Measurements from ENCODE around the gene TRRAP.

The TRRAP gene

GRCh38 chr7:98892609-98893008 is 14.3 kb downstream of the TRRAP start:
- DNase-seq (ENCODE audit: low read depth in 4 of 4, low spot score in 1 of 4): no peak

- no peak for DNase-seq (ENCODE audit: low read depth in 4 of 4, low spot score in 1 of 4)
Measured at GRCh38 chr7:98899816-98900215, 21.5 kb downstream of the TRRAP start.

GRCh38 chr7:98900815-98901214 is 22.5 kb downstream of the TRRAP start:
- no peak for DNase-seq (ENCODE audit: low read depth in 4 of 4, low spot score in 1 of 4)

- DNase-seq (ENCODE audit: low read depth in 4 of 4, low spot score in 1 of 4): no peak
Measured at GRCh38 chr7:98902523-98902922, 24.2 kb downstream of the TRRAP start.

- DNase-seq (ENCODE audit: low read depth in 4 of 4, low spot score in 1 of 4): no peak
Measured at GRCh38 chr7:98903246-98903645, 24.9 kb downstream of the TRRAP start.

GRCh38 chr7:98907570-98907969 is 29.2 kb downstream of the TRRAP start:
- no peak for DNase-seq (ENCODE audit: low read depth in 4 of 4, low spot score in 1 of 4)

GRCh38 chr7:98908585-98908984 is 30.3 kb downstream of the TRRAP start:
- DNase-seq (ENCODE audit: low read depth in 4 of 4, low spot score in 1 of 4): no peak

GRCh38 chr7:98909487-98909886 is 31.2 kb downstream of the TRRAP start:
- no peak for DNase-seq (ENCODE audit: low read depth in 4 of 4, low spot score in 1 of 4)

- no peak for DNase-seq (ENCODE audit: low read depth in 4 of 4, low spot score in 1 of 4)
Measured at GRCh38 chr7:98910427-98910826, 32.1 kb downstream of the TRRAP start.

- no peak for DNase-seq (ENCODE audit: low read depth in 4 of 4, low spot score in 1 of 4)
Measured at GRCh38 chr7:98911916-98912315, 33.6 kb downstream of the TRRAP start.

GRCh38 chr7:98913026-98913425 is 34.7 kb downstream of the TRRAP start:
- no peak for DNase-seq (ENCODE audit: low read depth in 4 of 4, low spot score in 1 of 4)

GRCh38 chr7:98913612-98914011 is 35.3 kb downstream of the TRRAP start:
- DNase-seq (ENCODE audit: low read depth in 4 of 4, low spot score in 1 of 4): no peak

GRCh38 chr7:98917331-98917730 is 39.0 kb downstream of the TRRAP start:
- no peak for DNase-seq (ENCODE audit: low read depth in 4 of 4, low spot score in 1 of 4)

- no peak for DNase-seq (ENCODE audit: low read depth in 4 of 4, low spot score in 1 of 4)
Measured at GRCh38 chr7:98921608-98922372, 43.5 kb downstream of the TRRAP start.

GRCh38 chr7:98922392-98923187 is 44.3 kb downstream of the TRRAP start:
- no peak for DNase-seq (ENCODE audit: low read depth in 4 of 4, low spot score in 1 of 4)

GRCh38 chr7:98923512-98923911 is 45.2 kb downstream of the TRRAP start:
- no peak for DNase-seq (ENCODE audit: low read depth in 4 of 4, low spot score in 1 of 4)

GRCh38 chr7:98927125-98927524 is 48.8 kb downstream of the TRRAP start:
- no peak for DNase-seq (ENCODE audit: low read depth in 4 of 4, low spot score in 1 of 4)

- DNase-seq (ENCODE audit: low read depth in 4 of 4, low spot score in 1 of 4): no peak
Measured at GRCh38 chr7:98930464-98930863, 52.1 kb downstream of the TRRAP start.

GRCh38 chr7:98930921-98931320 is 52.6 kb downstream of the TRRAP start:
- DNase-seq (ENCODE audit: low read depth in 4 of 4, low spot score in 1 of 4): no peak

- no peak for DNase-seq (ENCODE audit: low read depth in 4 of 4, low spot score in 1 of 4)
Measured at GRCh38 chr7:98933321-98933720, 55.0 kb downstream of the TRRAP start.

- no peak for DNase-seq (ENCODE audit: low read depth in 4 of 4, low spot score in 1 of 4)
Measured at GRCh38 chr7:98934267-98934666, 55.9 kb downstream of the TRRAP start.

GRCh38 chr7:98935811-98936210 is 57.5 kb downstream of the TRRAP start:
- DNase-seq (ENCODE audit: low read depth in 4 of 4, low spot score in 1 of 4): no peak

- DNase-seq (ENCODE audit: low read depth in 4 of 4, low spot score in 1 of 4): no peak
Measured at GRCh38 chr7:98943336-98943735, 65.0 kb downstream of the TRRAP start.

Data from stimulated activated CD4-positive, alpha-beta T cell treated with anti-CD3 and anti-CD28 coated beads, Interleukin-1b, Interleukin-23, amount 100 ng/mL, for 24 hours (primary cell).